NT2/D1 (cell line): ENCODE measurements around the gene NPNT.

Experiments
- SUZ12 ChIP-seq: IDR thresholded peaks from 2 replicates; pipeline ENCODE4 v1.6.1; 2011; ENCODE audit not compliant: insufficient read length, insufficient read depth; ENCODE audit errors: extremely low read depth
- YY1 ChIP-seq: IDR thresholded peaks from 2 replicates; pipeline ENCODE4 v1.6.1; 2011; ENCODE audit not compliant: insufficient read length, insufficient read depth
- ZNF274 ChIP-seq: IDR thresholded peaks from 2 replicates; pipeline ENCODE4 v1.6.1; 2011; ENCODE audit warnings: mild to moderate bottlenecking, low read depth, low read length

GRCh38 chr4:105998171-105999063 lies 103.1 kb downstream of the NPNT start:
- TF ChIP-seq ZNF274 (no peak), SUZ12 (no peak), YY1 (no peak)
